ENCODE measurements around the gene MED25. TPM values are rescaled to one million over a fixed set of nuclear protein-coding genes. Genes with fewer than 3 reads are reported as not detected.

The MED25 gene
- total RNA-seq, 3 donors from 2014 or later, result 16.3 to 27.5 (median 20.6) TPM

DNA sequence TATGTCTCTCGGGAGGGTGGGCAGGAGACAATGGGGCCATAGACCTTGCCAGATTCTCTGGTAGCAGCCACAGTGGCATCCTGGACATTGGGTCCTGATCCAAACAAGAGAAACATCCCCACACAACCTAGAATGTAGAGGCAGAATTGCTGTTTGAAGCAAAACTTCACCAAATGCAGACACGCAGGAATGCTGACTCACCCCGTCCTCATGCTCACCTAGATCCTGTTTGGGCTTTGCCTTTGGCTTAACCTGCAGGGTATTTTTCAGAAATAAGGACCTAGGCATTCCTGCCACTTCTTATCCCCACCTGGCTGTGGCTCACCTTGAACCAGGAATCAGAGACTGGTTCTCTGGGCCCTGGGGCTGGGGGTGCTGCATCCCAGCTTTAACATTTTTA, 66.7 kb downstream of the MED25 start:
- H3K9me3 ChIP-seq, result peaks cover 0 to 6% of the 10 kb centered on the region in 2 donors
- H3K27ac ChIP-seq, result no peak overlapping the region
- no peak overlapping the region for H3K4me3 ChIP-seq
- TF ChIP-seq, protein P1, sequence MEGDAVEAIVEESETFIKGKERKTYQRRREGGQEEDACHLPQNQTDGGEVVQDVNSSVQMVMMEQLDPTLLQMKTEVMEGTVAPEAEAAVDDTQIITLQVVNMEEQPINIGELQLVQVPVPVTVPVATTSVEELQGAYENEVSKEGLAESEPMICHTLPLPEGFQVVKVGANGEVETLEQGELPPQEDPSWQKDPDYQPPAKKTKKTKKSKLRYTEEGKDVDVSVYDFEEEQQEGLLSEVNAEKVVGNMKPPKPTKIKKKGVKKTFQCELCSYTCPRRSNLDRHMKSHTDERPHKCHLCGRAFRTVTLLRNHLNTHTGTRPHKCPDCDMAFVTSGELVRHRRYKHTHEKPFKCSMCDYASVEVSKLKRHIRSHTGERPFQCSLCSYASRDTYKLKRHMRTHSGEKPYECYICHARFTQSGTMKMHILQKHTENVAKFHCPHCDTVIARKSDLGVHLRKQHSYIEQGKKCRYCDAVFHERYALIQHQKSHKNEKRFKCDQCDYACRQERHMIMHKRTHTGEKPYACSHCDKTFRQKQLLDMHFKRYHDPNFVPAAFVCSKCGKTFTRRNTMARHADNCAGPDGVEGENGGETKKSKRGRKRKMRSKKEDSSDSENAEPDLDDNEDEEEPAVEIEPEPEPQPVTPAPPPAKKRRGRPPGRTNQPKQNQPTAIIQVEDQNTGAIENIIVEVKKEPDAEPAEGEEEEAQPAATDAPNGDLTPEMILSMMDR (IDR thresholded peaks at IDR 0.05), result no peak
- no peak for TF ChIP-seq POLR2A (IDR thresholded peaks at IDR 0.05)
- no peak for TF ChIP-seq POLR2AphosphoS5 (IDR thresholded peaks at IDR 0.05)
- no peak for DNase-seq (ENCODE audit: low spot score in 2 of 2)
- no peaks in the 10 kb centered on the region for H3K4me1 ChIP-seq
- peaks cover 14% of the 10 kb centered on the region for H3K36me3 ChIP-seq
- H3K27me3 ChIP-seq, result no peaks in the 10 kb centered on the region
- intact Hi-C loops (cut with DNase I; ENCODE audit: low total_unique reads), result no loop called here

Other genes with a start within 250 kb of the MED25 start
- 10 to 100 TPM; 54.7 to 60.0 (median 57.4) TPM for gene NOSIP, start 237.7 kb upstream of the MED25 start, total RNA-seq
- 10 to 100 TPM in 2 of 3 donors, under 1 TPM in 1; 0.32 to 16.1 (median 10.2) TPM for gene PRRG2, start 237.0 kb upstream of the MED25 start, total RNA-seq
- 1 to 10 TPM; 6.2 to 8.8 (median 6.3) TPM for gene PRR12, start 227.1 kb upstream of the MED25 start, total RNA-seq
- 100 to 1,000 TPM in 1 of 3 donors, 10 to 100 TPM in 2; 34.8 to 114 (median 41.0) TPM for gene RRAS, start 178.1 kb upstream of the MED25 start, total RNA-seq
- 10 to 100 TPM in 2 of 3 donors, 1 to 10 TPM in 1; 9.8 to 15.4 (median 10.6) TPM for gene SCAF1, start 176.1 kb upstream of the MED25 start, total RNA-seq
- 100 to 1,000 TPM in 1 of 3 donors, 10 to 100 TPM in 2; 39.7 to 100 (median 52.4) TPM for gene IRF3, start 152.4 kb upstream of the MED25 start, total RNA-seq
- gene BCL2L12, start 152.4 kb upstream of the MED25 start, total RNA-seq, result 10 to 100 TPM in 1 of 3 donors, 1 to 10 TPM in 2; 5.1 to 11.7 (median 8.5) TPM
- gene PRMT1, start 141.0 kb upstream of the MED25 start, total RNA-seq, result 100 to 1,000 TPM; 137 to 227 (median 154) TPM
- gene ADM5, start 128.7 kb upstream of the MED25 start, total RNA-seq, result 1 to 10 TPM; 1.3 to 2.9 (median 1.4) TPM
- 10 to 100 TPM in 1 of 3 donors, 1 to 10 TPM in 1, under 1 TPM in 1; 0.80 to 14.4 (median 2.8) TPM for gene CPT1C, start 127.2 kb upstream of the MED25 start, total RNA-seq
- under 1 TPM in 2 of 3 donors, not detected in 1; 0.33 to 0.96 TPM for gene TSKS, start 55.0 kb upstream of the MED25 start, total RNA-seq
- gene AP2A1, start 51.3 kb upstream of the MED25 start, total RNA-seq, result 10 to 100 TPM; 42.1 to 71.0 (median 59.3) TPM
- 10 to 100 TPM; 13.0 to 27.4 (median 18.7) TPM for gene FUZ, start 5.0 kb upstream of the MED25 start, total RNA-seq
- gene PTOV1, start 32.9 kb downstream of the MED25 start, total RNA-seq, result 10 to 100 TPM; 45.1 to 95.0 (median 90.3) TPM
- gene PNKP, start 49.3 kb downstream of the MED25 start, total RNA-seq, result 10 to 100 TPM; 31.0 to 69.2 (median 57.7) TPM
- gene AKT1S1, start 59.1 kb downstream of the MED25 start, total RNA-seq, result 10 to 100 TPM; 11.9 to 13.8 (median 12.5) TPM
- 10 to 100 TPM; 21.0 to 31.8 (median 30.4) TPM for gene TBC1D17, start 59.4 kb downstream of the MED25 start, total RNA-seq
- gene IL4I1, start 78.6 kb downstream of the MED25 start, total RNA-seq, result 1 to 10 TPM in 1 of 3 donors, under 1 TPM in 2; 0.48 to 2.2 (median 0.66) TPM
- gene ATF5, start 110.9 kb downstream of the MED25 start, total RNA-seq, result 10 to 100 TPM in 1 of 3 donors, 1 to 10 TPM in 2; 5.9 to 20.0 (median 8.2) TPM
- 10 to 100 TPM; 30.9 to 41.0 (median 36.4) TPM for gene NUP62, start 111.2 kb downstream of the MED25 start, total RNA-seq
- 1 to 10 TPM in 1 of 3 donors, under 1 TPM in 2; 0.59 to 2.2 (median 0.66) TPM for gene SIGLEC11, start 142.9 kb downstream of the MED25 start, total RNA-seq
- 10 to 100 TPM; 24.2 to 42.0 (median 40.3) TPM for gene VRK3, start 207.1 kb downstream of the MED25 start, total RNA-seq
- gene ZNF473, start 207.7 kb downstream of the MED25 start, total RNA-seq, result 10 to 100 TPM in 2 of 3 donors, 1 to 10 TPM in 1; 7.8 to 15.5 (median 12.1) TPM